ENCODE measurements around the gene GNAQ. TPM values are rescaled to one million over a fixed set of nuclear protein-coding genes. Genes with fewer than 3 reads are reported as not detected.

The GNAQ gene
- total RNA-seq, 1 experiment from 2014 or later: 28.7 TPM

DNA sequence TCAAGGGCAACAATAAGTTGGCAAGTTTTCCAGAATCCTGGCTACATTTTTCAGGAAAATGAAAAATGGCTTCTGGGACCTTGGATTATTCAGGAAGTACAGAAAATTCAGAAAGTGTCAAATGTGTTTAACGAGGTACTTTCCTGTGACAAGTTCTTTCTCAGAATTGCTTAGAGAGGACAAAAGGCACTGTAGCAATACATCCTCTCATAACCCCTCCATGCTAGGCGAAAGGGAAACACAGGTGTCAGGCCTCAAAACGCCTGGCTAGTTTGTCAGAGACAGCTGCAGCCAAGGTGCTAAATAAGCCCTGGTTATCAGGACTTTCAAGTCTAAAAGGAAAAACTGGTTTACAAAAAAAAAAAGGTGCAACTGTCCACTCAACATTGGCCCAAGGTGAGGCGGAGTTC is 115.2 kb downstream of the GNAQ start:
- H3K4me3 ChIP-seq (replicated peaks in 1 of 2; ENCODE audit: low read depth in 1 of 2, low read length in 2 of 2): no peak overlapping the region
- H3K4me1 ChIP-seq (ENCODE audit: control insufficient read depth in 1 of 2, insufficient read depth in 2 of 2, low read length in 2 of 2): peaks cover 0 to 3% of the 10 kb centered on the region in 2 experiments; a peak in 1 of 4 replicates
- ChIA-PET POLR2A (no interaction called here), CTCF (interaction anchor here (1.5 kb wide), 1 partner anchor 61 kb away, joined by 3 read pairs; no protein-coding TSS in a partner anchor), RAD21 (ENCODE audit: low non-redundant PET in 1 of 2, low total read pairs in 2 of 2, uncharacterized antibody in 2 of 2, unreplicated experiment in 2 of 2) (no interaction called here)
- ATAC-seq (no peak), DNase-seq (ENCODE audit: low read depth, low spot score) (no peak)
- H4K20me1 ChIP-seq (ENCODE audit: insufficient read depth): no peaks in the 10 kb centered on the region
- H3K27me3 ChIP-seq (ENCODE audit: insufficient read depth, low read length): no peaks in the 10 kb centered on the region
- H3K9ac ChIP-seq (ENCODE audit: low read length): no peak overlapping the region
- H3K36me3 ChIP-seq (ENCODE audit: control insufficient read depth in 1 of 2, insufficient read depth in 2 of 2, low read length in 2 of 2): no peaks in the 10 kb centered on the region
- TF ChIP-seq POLR2AphosphoS5 (IDR thresholded peaks at IDR 0.05; ENCODE audit: low read depth, low read length) (no peak), SIN3A (IDR thresholded peaks at IDR 0.05; ENCODE audit: low read depth) (no peak), POLR2A (IDR thresholded peaks at IDR 0.05; ENCODE audit: borderline replicate concordance, extremely low read depth, insufficient read depth, insufficient read length) (no peak), TCF7L2 (IDR thresholded peaks at IDR 0.05; ENCODE audit: borderline replicate concordance, extremely low read depth, insufficient read depth, insufficient read length) (no peak), MAX (IDR thresholded peaks at IDR 0.05) (no peak), SRF (IDR thresholded peaks at IDR 0.05; ENCODE audit: low read depth) (no peak), RAD21 (IDR thresholded peaks at IDR 0.05; ENCODE audit: low read depth) (no peak), ZBTB33 (IDR thresholded peaks at IDR 0.05; ENCODE audit: extremely low read depth, insufficient replicate concordance, low read length) (no peak), SP1 (IDR thresholded peaks at IDR 0.05; ENCODE audit: low read depth) (no peak), CEBPB (IDR thresholded peaks at IDR 0.05; ENCODE audit: low read depth) (no peak), EZH2phosphoT487 (IDR thresholded peaks at IDR 0.05; ENCODE audit: borderline replicate concordance) (no peak), FOSL1 (IDR thresholded peaks at IDR 0.05; ENCODE audit: low read depth) (no peak)
- TF ChIP-seq, protein P1, sequence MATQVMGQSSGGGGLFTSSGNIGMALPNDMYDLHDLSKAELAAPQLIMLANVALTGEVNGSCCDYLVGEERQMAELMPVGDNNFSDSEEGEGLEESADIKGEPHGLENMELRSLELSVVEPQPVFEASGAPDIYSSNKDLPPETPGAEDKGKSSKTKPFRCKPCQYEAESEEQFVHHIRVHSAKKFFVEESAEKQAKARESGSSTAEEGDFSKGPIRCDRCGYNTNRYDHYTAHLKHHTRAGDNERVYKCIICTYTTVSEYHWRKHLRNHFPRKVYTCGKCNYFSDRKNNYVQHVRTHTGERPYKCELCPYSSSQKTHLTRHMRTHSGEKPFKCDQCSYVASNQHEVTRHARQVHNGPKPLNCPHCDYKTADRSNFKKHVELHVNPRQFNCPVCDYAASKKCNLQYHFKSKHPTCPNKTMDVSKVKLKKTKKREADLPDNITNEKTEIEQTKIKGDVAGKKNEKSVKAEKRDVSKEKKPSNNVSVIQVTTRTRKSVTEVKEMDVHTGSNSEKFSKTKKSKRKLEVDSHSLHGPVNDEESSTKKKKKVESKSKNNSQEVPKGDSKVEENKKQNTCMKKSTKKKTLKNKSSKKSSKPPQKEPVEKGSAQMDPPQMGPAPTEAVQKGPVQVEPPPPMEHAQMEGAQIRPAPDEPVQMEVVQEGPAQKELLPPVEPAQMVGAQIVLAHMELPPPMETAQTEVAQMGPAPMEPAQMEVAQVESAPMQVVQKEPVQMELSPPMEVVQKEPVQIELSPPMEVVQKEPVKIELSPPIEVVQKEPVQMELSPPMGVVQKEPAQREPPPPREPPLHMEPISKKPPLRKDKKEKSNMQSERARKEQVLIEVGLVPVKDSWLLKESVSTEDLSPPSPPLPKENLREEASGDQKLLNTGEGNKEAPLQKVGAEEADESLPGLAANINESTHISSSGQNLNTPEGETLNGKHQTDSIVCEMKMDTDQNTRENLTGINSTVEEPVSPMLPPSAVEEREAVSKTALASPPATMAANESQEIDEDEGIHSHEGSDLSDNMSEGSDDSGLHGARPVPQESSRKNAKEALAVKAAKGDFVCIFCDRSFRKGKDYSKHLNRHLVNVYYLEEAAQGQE (IDR thresholded peaks at IDR 0.05; ENCODE audit: low read depth): no peak
- TF ChIP-seq, protein P2, sequence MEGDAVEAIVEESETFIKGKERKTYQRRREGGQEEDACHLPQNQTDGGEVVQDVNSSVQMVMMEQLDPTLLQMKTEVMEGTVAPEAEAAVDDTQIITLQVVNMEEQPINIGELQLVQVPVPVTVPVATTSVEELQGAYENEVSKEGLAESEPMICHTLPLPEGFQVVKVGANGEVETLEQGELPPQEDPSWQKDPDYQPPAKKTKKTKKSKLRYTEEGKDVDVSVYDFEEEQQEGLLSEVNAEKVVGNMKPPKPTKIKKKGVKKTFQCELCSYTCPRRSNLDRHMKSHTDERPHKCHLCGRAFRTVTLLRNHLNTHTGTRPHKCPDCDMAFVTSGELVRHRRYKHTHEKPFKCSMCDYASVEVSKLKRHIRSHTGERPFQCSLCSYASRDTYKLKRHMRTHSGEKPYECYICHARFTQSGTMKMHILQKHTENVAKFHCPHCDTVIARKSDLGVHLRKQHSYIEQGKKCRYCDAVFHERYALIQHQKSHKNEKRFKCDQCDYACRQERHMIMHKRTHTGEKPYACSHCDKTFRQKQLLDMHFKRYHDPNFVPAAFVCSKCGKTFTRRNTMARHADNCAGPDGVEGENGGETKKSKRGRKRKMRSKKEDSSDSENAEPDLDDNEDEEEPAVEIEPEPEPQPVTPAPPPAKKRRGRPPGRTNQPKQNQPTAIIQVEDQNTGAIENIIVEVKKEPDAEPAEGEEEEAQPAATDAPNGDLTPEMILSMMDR (IDR thresholded peaks at IDR 0.05 in 2 of 3, conservative IDR thresholded peaks at IDR 0.05 in 1 of 3; ENCODE audit: borderline replicate concordance in 1 of 3, insufficient read depth in 1 of 3, low read depth in 2 of 3, low read length in 2 of 3): no peak
- H3K4me2 ChIP-seq (ENCODE audit: low read length): no peak overlapping the region
- H3K27ac ChIP-seq (ENCODE audit: low read depth, low read length): no peak overlapping the region
- no peaks in the 10 kb centered on the region for H3K79me2 ChIP-seq (ENCODE audit: insufficient read depth, low read length)
- no peak overlapping the region for H2AFZ ChIP-seq (ENCODE audit: low read depth, low read length, poor library complexity, severe bottlenecking)
- BruUV-seq (replicated peaks): no TSS peak
- H3K9me3 ChIP-seq (ENCODE audit: control insufficient read depth in 1 of 2, insufficient read depth in 1 of 2, low read depth in 1 of 2, low read length in 2 of 2): no peaks in the 10 kb centered on the region
- no peaks in the 10 kb centered on the region for H3K9me2 ChIP-seq (ENCODE audit: insufficient read depth)
- intact Hi-C loops (cut with micrococcal nuclease): no loop called here
